ENCODE measurements around the gene ZNF236.

GRCh38 chr18:76948345-76948744, 126.0 kb downstream of the ZNF236 start:
- TF ChIP-seq ESRRA (IDR thresholded peaks at IDR 0.05; ENCODE audit: borderline replicate concordance, low read length), result no peak
- no peak for TF ChIP-seq E2F6 (IDR thresholded peaks at IDR 0.05; ENCODE audit: borderline replicate concordance, low read depth)
- no peak for TF ChIP-seq SREBF2 (IDR thresholded peaks at IDR 0.05)
- no peak for TF ChIP-seq CTCF (IDR thresholded peaks at IDR 0.05)
- no peak for TF ChIP-seq HMGXB4 (CRISPR knock-in tag; IDR thresholded peaks at IDR 0.05; ENCODE audit: borderline replicate concordance)
- TF ChIP-seq PBX3 (IDR thresholded peaks at IDR 0.05), result no peak
- no peak for TF ChIP-seq POLR2A (IDR thresholded peaks at IDR 0.05; ENCODE audit: low read length)
- no peak for TF ChIP-seq MAZ (IDR thresholded peaks at IDR 0.05; ENCODE audit: borderline replicate concordance, low read depth, low read length)
- TF ChIP-seq REST (IDR thresholded peaks at IDR 0.05), result no peak
- no peak for TF ChIP-seq CEBPB (IDR thresholded peaks at IDR 0.05)
- TF ChIP-seq RAD21 (conservative IDR thresholded peaks at IDR 0.05 in 1 of 2, IDR thresholded peaks at IDR 0.05 in 1 of 2), result no peak
- TF ChIP-seq POLR2AphosphoS2 (conservative IDR thresholded peaks at IDR 0.05; ENCODE audit: low read length), result no peak

Data from A549 (cell line).